Measurements from ENCODE around the gene RNF32.
"Not testable (repeated sequence)": the region's sequence is repeated elsewhere in the genome, so short reads cannot be mapped to it uniquely, and the experiment has no call there.

Gene RNF32

DNA sequence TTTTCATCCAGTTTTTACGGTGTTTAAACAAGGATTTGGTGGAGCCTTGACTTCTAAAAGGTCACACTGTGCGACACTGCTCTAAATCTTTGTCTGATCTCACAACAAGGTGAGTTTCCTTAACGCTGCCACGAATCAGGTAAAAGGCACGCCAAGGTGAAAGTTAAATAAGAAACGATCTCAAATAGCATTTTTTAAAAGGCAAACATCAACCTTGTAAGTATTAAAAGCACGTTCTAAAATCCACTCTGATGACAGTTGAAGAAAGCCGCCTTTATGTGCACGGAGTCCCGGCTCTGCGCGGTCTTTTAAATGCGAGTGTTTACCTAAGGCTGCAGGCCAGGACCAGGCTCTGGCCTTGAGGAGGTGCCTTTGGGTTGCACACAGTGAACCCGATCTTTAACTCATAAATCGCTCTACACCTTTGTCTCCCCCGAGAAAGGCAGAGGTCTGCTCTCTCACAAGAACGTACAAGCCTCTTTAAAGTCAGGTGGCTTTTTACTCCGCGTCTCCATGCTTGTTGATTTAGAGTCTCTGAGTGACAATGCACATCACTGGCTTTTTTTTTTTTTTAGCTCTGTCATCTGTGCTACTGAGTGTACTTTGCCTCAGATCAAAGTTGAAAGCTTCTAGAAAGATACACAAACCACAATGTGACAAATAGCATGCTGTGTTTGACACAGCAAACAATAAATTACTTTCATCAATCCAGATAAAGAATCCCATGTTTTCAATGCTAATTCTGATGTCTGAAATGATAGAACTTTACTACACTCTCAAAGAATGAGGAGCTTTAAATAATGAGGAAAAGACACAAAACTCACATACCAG, 25.9 kb upstream of the RNF32 start:
- DNase-seq (ENCODE audit: low spot score), result no peak

DNA sequence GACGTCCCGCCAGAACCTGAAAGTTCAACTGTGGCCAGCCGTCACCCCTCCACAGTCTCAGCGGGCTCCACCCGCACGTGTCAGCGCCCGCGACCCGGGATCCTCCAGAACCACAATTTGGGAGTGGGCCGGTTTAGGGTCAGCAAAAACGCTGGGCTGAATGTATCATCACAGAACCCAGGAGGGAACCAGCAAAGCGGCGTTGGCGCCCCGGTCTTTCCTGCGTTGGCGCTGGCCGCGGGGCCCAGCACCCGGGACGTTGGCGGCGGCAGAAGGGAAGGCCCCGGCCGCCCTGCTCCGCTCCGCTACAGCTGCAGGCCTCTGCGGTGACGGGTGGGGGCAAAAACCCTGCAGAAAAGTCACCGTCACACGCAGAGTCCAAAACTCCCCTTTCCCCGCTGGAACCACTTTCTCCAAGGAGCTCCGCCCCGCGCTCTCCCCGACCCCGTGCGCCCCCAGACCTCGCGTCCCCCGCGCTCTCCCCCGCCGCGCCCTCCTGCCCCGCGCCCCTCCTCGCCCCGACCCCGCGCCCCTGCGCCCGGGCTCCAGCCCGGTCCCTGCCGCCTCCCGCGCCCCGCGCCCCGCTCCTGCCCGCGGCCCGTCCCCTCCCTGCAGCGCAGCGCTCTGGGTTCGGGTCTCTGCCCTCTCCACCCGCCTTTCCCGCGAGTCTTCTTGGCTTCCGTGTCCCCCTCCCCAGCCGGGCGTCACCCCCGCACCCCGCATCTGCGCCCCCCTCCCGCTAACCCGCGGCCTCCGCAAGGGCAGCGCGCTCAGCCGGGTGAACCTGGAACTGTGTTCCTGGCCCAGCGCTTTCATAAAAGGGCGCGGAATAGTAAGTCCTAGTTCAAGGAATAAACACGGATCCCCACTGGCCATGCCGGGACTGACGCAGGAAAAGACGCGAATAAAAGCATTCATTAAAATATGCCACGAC, 24.0 kb upstream of the RNF32 start:
- DNase-seq (ENCODE audit: low spot score), result peak; percentile 23

DNA sequence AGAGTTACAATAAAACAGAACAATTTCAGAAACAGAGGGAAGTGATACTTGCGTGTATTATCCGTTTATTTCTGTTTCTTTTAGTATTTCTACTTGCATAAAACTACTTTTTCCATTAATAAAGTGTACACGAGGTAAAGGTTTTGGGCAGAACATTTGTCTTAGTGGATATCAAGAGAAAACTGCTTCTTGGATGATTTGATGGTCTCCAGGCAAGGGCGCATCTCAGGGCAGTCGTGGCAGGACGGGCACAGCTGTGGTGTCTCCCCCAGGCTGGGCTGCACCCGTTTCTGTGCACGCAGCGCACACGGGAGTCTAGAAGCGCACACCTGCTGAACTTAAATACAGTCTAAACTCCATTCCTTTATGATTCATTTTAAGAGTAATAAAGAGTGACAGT, 23.4 kb upstream of the RNF32 start:
- no peak for DNase-seq (ENCODE audit: low spot score)

- DNase-seq (ENCODE audit: low spot score), result no peak
These were observed 22.3 kb upstream of the RNF32 start for GRCh38 chr7:156618078-156618779.

DNA sequence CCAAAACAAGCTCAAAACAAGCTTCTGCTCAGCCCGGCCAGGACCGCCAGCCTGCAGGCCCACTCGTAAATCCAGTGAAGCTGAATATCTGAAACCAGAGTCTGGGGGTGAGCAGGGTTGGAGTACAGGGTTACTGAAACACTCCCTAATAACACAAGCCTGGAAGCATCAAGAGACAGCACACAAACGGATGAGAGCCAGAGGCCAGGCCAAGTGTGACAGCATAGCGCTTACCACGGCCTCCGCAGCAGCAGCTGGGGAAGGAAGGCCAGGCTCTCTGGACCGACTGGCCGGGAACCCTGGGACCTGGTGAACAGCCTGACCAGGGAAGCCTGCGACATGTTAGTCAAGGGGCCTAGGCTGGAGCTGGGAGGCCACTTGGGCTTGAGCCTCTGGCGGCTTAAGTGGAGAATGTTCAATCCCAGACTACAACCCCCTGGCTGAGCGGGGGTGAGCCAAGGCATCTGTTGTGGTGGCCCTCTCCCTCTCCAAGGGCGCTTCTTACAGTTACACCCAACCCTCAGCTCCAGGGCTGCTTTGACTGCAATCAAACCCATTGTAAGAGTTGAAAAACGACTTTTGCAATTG, 21.7 kb upstream of the RNF32 start:
- no peak for DNase-seq (ENCODE audit: low spot score)

DNA sequence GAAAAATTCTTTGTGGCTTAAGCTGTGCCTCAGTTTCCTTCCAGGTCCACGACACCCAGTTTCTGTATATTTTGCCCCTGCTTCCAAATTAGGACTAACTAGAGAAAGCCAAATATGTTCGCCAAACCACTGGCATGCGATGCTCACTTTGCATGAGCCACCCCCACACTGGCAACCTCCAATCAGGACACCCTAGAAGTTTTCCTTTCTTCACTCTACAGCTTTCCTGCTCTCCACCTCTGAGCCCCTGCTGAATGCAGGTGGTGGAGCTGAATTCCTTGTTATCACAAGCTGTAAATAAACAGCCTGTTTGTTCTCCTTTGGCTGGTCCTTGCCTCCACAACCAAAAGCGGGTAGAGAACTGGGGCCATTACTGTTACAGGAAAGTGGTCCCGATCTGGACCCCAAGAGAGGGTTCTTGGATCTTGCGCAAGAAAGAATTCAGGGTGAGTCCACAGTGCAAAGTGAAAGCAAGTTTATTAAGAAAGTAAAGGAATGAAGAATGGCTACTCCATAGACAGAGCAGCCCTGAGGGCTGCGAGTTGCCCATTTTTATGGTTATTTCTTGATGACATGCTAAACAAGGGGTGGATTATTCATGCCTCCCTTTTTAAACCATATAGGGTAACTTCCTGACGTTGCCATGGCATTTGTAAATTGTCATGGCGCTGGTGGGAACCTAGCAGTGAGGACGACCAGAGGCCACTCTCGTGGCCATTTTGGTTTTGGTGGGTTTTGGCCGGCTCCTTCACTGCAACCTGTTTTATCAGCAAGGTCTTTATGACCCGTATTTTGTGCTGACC, 20.9 kb upstream of the RNF32 start:
- not testable (repeated sequence) for DNase-seq (ENCODE audit: low spot score)

GRCh38 chr7:156620291-156620675, 20.3 kb upstream of the RNF32 start:
- no peak for DNase-seq (ENCODE audit: low spot score)

DNA sequence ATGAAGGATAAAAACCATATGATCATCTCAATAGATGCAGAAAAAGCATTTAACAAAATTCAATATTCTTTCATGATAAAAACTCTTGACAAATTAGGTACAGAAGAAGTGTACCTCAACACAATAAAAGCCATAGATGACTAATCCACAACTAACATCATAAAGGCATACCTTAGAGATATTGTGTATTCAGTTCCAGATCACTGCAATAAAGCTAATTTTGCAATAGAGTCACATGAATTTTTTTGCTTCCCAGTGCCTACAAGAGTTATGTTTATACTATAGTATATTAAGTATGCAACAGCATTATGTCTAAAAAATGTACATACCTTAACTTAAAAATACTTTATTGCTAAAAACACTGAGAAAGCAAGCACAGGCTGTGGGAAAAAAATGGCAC, 18.9 kb upstream of the RNF32 start:
- DNase-seq (ENCODE audit: low spot score), result no peak

GRCh38 chr7:156625580-156625979, 15.0 kb upstream of the RNF32 start:
- DNase-seq (ENCODE audit: low spot score), result no peak

GRCh38 chr7:156626220-156626895, 14.2 kb upstream of the RNF32 start:
- DNase-seq (ENCODE audit: low spot score), result no peak

GRCh38 chr7:156628562-156628961, 12.0 kb upstream of the RNF32 start:
- DNase-seq (ENCODE audit: low spot score), result no peak

- DNase-seq (ENCODE audit: low spot score), result no peak
These were observed 10.7 kb upstream of the RNF32 start for GRCh38 chr7:156629873-156630272.

DNA sequence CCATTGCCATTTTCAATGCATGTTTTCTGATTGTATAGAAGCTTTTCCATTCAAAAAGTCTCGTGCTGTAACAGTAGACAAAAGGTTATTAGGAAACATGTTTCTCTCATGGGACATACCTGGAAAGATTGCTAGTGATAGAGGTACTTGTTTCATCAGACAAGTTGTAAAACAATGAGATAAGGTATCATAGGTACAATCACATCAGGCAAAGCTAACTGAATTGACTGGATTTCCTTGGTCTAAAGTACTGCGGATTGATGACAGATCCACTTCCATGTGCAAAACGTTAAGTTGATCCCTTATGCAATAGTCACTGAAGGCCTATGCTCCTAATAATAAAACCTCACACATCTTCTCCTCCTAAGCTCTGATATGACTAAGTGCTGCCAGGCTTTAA, 6.5 kb upstream of the RNF32 start:
- DNase-seq (ENCODE audit: low spot score), result no peak

GRCh38 chr7:156635529-156636385, 4.8 kb upstream of the RNF32 start:
- DNase-seq (ENCODE audit: low spot score), result no peak

- DNase-seq (ENCODE audit: low spot score), result not testable (repeated sequence)
These were observed 3.5 kb upstream of the RNF32 start for GRCh38 chr7:156637093-156637492.

DNA sequence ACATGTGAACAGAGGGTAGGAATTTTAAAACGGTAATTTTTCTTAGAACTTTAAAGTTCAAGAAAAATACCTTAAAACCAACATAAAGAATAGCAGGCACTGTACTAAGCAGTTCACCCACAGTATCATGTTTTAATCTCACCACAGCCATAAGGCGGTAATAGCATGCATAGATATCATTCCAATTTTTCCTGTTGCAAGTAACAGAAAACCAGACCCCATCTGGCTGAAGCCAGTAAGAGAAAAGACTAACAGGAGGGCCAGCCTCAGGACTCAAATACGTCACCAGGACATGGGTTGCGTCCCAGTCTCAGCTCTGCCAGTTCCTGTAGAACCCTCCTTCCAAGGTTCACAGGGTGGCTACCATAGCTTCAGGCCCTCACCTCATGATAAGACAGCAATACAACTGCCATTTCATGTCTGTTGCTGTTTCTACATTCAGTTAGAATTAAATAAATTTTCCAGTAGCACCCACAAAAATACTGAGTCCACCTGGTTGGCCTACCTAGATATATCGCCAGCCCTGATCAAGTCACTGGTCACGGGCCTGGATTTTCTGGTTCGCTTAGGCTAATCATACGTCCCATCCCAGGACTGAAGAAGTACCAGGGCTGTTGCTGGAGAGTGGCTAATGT, 2.0 kb upstream of the RNF32 start:
- no peak for DNase-seq (ENCODE audit: low spot score)

DNA sequence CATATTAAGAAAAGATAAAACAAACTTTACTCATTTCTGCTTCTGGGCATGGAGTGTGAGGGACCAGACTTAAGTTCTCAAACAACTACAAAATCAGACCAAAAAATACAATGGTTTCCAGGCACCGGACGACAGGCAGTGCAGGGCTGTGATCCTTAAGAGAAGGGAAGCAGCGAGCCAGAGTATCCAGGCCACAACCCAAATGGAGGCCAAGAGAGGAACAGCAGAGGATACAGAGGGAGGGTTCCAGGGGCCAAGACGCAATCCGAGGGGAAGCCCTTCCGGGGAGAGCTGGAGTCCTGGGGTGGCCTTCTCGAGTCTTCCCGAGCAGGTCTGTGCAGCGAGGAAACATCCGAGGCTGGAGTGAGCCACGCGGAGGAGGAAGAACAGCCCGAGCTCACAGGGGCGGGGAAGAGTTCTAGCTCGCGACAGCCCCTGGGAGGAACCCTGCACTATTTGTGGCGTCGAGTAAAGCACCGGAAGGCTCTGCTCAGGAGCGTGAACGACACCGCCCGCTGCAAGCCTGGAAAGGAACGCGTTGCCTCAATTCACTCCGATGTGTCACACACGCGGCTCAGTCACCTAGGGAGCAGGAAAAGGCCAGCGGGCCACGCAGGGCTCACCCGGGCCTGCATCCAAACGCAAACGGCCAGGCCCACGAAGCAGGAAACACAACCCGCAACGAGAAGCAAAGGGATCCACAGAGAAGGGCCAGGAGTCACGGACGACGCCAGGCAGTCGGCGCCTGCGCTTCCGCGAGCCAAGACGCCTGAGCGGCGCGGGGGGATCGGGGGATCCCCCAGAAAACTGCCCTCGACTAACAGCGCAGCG, 933 bp upstream of the RNF32 start:
- DNase-seq (ENCODE audit: low spot score), result no peak

DNA sequence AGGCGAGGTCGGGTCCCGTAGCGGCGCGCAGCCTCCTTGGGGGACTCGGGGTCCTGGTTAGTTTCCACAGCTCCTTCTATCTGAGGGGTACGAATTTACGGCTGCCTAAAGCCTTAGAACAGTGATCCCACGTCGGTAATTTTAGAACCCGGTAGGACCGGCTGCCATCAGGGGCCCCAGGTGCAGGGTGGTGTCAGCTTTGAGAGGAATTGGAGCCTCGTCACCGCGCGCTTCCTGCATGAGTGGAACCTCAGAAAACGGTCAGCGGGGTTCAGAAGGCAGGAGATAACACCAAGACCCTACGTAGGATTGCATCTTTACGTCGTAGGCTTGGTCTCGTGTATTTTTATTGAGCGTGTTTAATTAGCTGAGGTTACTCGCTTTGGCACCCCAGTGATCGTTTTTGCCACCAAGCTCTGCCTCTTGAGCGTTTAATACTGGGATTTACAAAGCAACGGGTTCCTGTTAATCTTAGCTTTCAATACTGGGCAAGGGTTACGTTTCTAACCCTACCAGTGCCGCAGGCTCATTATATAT, 443 bp downstream of the RNF32 start:
- DNase-seq (ENCODE audit: low spot score), result no peak
